Measurements from ENCODE around the gene KCNQ1.

Gene KCNQ1

DNA sequence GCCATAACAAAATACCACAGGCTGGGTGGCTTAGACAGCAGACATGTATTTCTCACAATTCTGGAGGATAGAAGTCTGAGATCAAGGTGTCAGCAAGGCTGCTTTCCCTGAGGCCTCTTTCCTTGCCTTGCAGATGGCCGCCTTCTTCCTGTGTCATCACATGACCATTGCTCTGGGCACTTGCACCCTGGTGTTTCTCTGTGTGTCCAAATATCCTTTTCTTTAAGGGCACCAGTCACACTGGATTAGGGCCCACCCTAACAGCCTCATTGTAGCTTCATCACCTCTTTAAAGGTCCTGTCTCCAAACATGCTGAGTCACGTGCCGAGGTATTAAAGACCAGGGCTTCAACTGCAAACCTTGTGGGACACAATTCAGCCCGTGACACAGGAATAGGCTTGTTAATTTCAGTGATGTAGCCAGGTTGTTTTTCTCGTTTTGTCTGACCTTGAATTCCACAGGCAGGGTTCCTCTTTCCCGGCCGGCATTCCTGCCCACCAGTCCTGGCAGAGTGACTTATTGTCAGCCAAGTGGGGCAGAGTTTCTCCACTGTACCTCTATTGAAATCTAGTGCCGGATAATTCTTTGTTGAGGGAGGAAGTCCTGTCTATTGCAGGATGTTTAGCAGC, 154.9 kb downstream of the KCNQ1 start:
- no peak overlapping the region for H3K4me3 ChIP-seq (ENCODE audit: low read depth, low read length)
- no peak for DNase-seq (ENCODE audit: low read depth)
- TF ChIP-seq, protein P1, sequence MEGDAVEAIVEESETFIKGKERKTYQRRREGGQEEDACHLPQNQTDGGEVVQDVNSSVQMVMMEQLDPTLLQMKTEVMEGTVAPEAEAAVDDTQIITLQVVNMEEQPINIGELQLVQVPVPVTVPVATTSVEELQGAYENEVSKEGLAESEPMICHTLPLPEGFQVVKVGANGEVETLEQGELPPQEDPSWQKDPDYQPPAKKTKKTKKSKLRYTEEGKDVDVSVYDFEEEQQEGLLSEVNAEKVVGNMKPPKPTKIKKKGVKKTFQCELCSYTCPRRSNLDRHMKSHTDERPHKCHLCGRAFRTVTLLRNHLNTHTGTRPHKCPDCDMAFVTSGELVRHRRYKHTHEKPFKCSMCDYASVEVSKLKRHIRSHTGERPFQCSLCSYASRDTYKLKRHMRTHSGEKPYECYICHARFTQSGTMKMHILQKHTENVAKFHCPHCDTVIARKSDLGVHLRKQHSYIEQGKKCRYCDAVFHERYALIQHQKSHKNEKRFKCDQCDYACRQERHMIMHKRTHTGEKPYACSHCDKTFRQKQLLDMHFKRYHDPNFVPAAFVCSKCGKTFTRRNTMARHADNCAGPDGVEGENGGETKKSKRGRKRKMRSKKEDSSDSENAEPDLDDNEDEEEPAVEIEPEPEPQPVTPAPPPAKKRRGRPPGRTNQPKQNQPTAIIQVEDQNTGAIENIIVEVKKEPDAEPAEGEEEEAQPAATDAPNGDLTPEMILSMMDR (IDR thresholded peaks at IDR 0.05; ENCODE audit: insufficient read depth, low read depth, low read length, missing control alignments): no peak

- DNase-seq (ENCODE audit: low read depth): no peak
- no peak overlapping the region for H3K4me3 ChIP-seq (ENCODE audit: low read depth, low read length)
- TF ChIP-seq, protein P1 (IDR thresholded peaks at IDR 0.05; ENCODE audit: insufficient read depth, low read depth, low read length, missing control alignments): no peak
Measured at GRCh38 chr11:2609345-2609744, 164.5 kb downstream of the KCNQ1 start.

GRCh38 chr11:2612884-2613571, 168.2 kb downstream of the KCNQ1 start:
- DNase-seq (ENCODE audit: low read depth): no peak
- TF ChIP-seq, protein P1 (IDR thresholded peaks at IDR 0.05; ENCODE audit: insufficient read depth, low read depth, low read length, missing control alignments): no peak
- H3K4me3 ChIP-seq (ENCODE audit: low read depth, low read length): no peak overlapping the region

GRCh38 chr11:2621894-2622293, 177.1 kb downstream of the KCNQ1 start:
- TF ChIP-seq, protein P1 (IDR thresholded peaks at IDR 0.05; ENCODE audit: insufficient read depth, low read depth, low read length, missing control alignments): no peak
- DNase-seq (ENCODE audit: low read depth): peak; percentile 51
- peak overlapping the region; percentile 31 for H3K4me3 ChIP-seq (ENCODE audit: low read depth, low read length)

DNA sequence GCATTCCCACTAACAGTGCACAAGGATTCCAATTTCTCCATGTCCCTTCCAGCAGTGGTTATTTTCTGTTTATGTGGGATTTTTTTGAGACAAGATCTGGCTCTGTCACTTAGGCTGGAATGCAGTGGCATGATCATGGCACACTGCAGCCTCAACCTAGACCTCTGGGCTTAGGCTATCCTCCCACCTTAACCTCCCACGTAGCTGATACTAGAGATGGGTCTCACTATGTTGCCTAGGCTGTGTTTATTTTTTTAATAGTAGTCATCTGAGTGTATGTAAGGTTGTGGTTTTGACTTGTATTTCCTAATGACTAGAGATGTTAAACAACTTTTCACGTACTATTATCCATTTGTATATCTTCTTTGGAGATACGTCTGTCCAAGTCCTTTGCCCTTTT, 180.4 kb downstream of the KCNQ1 start:
- no peak overlapping the region for H3K4me3 ChIP-seq (ENCODE audit: low read depth, low read length)
- DNase-seq (ENCODE audit: low read depth): no peak
- TF ChIP-seq, protein P1 (IDR thresholded peaks at IDR 0.05; ENCODE audit: insufficient read depth, low read depth, low read length, missing control alignments): no peak

DNA sequence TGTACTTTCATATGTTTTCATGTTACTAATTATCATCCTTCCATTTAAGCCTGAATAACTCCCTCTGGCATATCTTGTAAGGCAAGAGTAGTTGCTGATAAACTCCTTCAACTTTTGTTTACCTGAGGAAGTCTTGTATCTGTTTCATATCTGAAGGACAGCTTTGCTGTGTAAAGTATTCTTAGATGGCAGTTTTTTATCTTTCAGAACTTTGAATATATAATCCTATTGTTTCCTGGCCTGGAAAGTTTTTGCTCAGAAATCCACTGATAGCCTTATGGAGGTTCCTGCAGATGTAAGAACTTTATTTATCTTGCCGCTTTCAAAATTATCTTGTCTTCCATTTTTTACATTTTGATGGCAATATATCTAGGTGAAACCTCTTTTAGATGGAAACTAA, 185.9 kb downstream of the KCNQ1 start:
- TF ChIP-seq, protein P1 (IDR thresholded peaks at IDR 0.05; ENCODE audit: insufficient read depth, low read depth, low read length, missing control alignments): no peak
- no peak overlapping the region for H3K4me3 ChIP-seq (ENCODE audit: low read depth, low read length)
- DNase-seq (ENCODE audit: low read depth): no peak
